Heart left ventricle (tissue), 13 donors: Measurements from ENCODE around the gene DTX1.

ENCODE experiments used
- POLR2A ChIP-seq, 2 donors: fragments of 450-650 bp; IDR thresholded peaks; one replicate each; pipeline ENCODE4 v1.6.1; 2017; ENCODE audit warnings: antibody characterized with exemption in 2 of 2, mild to moderate bottlenecking in 2 of 2, moderate library complexity in 2 of 2
- TF ChIP-seq, protein P1 (sequence below), 12 donors: fragments of 200-600 bp; sonication (generic) in 4 of 12; IDR thresholded peaks; one replicate each; pipeline versions ENCODE4 v1.5.0 to v1.8.0; 2018 to 2022; ENCODE audit warnings: antibody characterized with exemption in 12 of 12, mild to moderate bottlenecking in 5 of 12
- donor health status: ischemic (EF 13 %, LVEDD 7.1; RV severe dilation, severe dysfunction).
- donor health status: DM: no; HTN: yes; CAD: no.
- donor health status: DM: no; HTN: no; CAD: no.
- donor health status: ischemic (EF 25% LVEDD 6.9; RV normal size, moderate dysfunction).
- donor health status: ischemic (EF 25% LVEDD 5.7; RV mildly dilated, moderate dysfunction).
- donor health status: ischemic (EF 35%, LVEDD 5.7; RV mildly dilated, moderate dysfunction).
- donor health status: nonischemic (EF 11% LVEDD 7.7; RV severe dilation, severe dysfunction).
- donor health status: DM: yes; HTN: yes; CAD: no.
- donor health status: PGD.
- donor health status: ischemic (EF 29% LVEDD 5.4; RV normal size, mild dysfunction).
- donor health status: nonischemic (EF 23%, LVEDD 6.1; RV moderate dilation, normal function).

GRCh38 chr12:113063396-113064350 lies 7.1 kb downstream of the DTX1 start:
- TF ChIP-seq, protein P1, sequence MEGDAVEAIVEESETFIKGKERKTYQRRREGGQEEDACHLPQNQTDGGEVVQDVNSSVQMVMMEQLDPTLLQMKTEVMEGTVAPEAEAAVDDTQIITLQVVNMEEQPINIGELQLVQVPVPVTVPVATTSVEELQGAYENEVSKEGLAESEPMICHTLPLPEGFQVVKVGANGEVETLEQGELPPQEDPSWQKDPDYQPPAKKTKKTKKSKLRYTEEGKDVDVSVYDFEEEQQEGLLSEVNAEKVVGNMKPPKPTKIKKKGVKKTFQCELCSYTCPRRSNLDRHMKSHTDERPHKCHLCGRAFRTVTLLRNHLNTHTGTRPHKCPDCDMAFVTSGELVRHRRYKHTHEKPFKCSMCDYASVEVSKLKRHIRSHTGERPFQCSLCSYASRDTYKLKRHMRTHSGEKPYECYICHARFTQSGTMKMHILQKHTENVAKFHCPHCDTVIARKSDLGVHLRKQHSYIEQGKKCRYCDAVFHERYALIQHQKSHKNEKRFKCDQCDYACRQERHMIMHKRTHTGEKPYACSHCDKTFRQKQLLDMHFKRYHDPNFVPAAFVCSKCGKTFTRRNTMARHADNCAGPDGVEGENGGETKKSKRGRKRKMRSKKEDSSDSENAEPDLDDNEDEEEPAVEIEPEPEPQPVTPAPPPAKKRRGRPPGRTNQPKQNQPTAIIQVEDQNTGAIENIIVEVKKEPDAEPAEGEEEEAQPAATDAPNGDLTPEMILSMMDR (IDR thresholded peaks at IDR 0.05) = no peak
- TF ChIP-seq POLR2A (IDR thresholded peaks at IDR 0.05) = no peak
